DND-41 (cell line): ENCODE measurements around the gene MTTP.

Source experiments
- EZH2 ChIP-seq: IDR thresholded peaks from 3 replicates; pipeline ENCODE4 v1.6.1; 2012; ENCODE audit warnings: borderline replicate concordance, low read depth, mild to moderate bottlenecking, moderate library complexity, low read length, inconsistent platforms; ENCODE audit not compliant: severe bottlenecking
- TF ChIP-seq, protein P1 (sequence below): IDR thresholded peaks from 2 replicates; pipeline ENCODE4 v1.5.1; 2012; ENCODE audit warnings: borderline replicate concordance, low read length, moderate library complexity, mild to moderate bottlenecking; ENCODE audit not compliant: poor library complexity, severe bottlenecking; ENCODE audit errors: extremely low read depth

DNA sequence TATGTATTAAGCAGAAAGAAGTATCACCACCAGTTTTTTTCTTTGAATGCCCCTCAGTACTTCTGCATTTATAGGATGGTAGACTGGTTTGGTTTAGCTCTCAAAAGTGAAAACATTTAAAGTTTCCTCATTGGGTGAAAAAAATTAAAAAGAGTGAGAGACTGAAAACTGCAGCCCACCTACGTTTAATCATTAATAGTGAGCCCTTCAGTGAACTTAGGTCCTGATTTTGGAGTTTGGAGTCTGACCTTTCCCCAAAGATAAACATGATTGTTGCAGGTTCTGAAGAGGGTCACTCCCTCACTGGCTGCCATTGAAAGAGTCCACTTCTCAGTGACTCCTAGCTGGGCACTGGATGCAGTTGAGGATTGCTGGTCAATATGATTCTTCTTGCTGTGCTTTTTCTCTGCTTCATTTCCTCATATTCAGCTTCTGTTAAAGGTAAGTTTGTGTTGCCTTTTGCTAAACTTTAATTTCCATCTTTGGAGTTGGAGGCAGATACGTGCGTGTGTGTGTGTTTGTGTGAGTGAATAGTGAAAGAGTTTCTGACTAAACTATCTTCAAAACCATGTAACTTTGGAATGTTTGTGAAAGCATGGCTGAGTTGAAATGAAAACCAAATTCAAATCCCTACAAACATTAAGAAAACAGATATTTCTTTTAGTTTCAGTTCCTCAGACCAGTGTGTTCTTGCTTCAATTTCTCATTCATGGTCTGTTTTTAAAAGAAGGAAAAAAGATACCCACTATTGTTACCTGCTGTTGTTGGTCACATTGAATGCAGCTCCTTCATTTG is at the start of gene MTTP:
- TF ChIP-seq, protein P1, sequence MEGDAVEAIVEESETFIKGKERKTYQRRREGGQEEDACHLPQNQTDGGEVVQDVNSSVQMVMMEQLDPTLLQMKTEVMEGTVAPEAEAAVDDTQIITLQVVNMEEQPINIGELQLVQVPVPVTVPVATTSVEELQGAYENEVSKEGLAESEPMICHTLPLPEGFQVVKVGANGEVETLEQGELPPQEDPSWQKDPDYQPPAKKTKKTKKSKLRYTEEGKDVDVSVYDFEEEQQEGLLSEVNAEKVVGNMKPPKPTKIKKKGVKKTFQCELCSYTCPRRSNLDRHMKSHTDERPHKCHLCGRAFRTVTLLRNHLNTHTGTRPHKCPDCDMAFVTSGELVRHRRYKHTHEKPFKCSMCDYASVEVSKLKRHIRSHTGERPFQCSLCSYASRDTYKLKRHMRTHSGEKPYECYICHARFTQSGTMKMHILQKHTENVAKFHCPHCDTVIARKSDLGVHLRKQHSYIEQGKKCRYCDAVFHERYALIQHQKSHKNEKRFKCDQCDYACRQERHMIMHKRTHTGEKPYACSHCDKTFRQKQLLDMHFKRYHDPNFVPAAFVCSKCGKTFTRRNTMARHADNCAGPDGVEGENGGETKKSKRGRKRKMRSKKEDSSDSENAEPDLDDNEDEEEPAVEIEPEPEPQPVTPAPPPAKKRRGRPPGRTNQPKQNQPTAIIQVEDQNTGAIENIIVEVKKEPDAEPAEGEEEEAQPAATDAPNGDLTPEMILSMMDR = no peak
- TF ChIP-seq EZH2 = no peak
